ENCODE results near the gene IL1RAPL1.

IL1RAPL1 gene

GRCh38 chrX:29530501-29530900, 943.3 kb downstream of the IL1RAPL1 start:
- Histone ChIP-seq H3K9me3 (replicated peaks in 1 of 2; ENCODE audit: control insufficient read depth in 2 of 2, insufficient read depth in 1 of 2, low read depth in 1 of 2, low read length in 2 of 2) (no peaks in the 10 kb centered on the region), H2BK120ac (ENCODE audit: low read depth, low read length) (no peak overlapping the region), H2BK5ac (ENCODE audit: low read length) (no peak overlapping the region), H3K79me1 (ENCODE audit: low read depth, low read length) (no peaks in the 10 kb centered on the region), H3K4me1 (ENCODE audit: control insufficient read depth in 2 of 2, insufficient read depth in 1 of 2, low read depth in 1 of 2, low read length in 2 of 2) (no peaks in the 10 kb centered on the region), H3K9ac (ENCODE audit: low read depth, low read length, poor library complexity) (no peak overlapping the region), H3K18ac (ENCODE audit: low read length) (no peak overlapping the region), H3K23ac (ENCODE audit: low read depth, low read length, poor library complexity) (no peak overlapping the region), H3K4me2 (ENCODE audit: insufficient read depth, low read length, poor library complexity, severe bottlenecking) (no peak overlapping the region), H2AK5ac (ENCODE audit: low read depth, low read length) (no peak overlapping the region), H3K4ac (ENCODE audit: low read length) (no peak overlapping the region), H2BK12ac (ENCODE audit: low read length) (no peak overlapping the region), H4K8ac (ENCODE audit: low read depth, low read length) (no peak overlapping the region), H3K14ac (ENCODE audit: low read length) (no peak overlapping the region), H2BK15ac (ENCODE audit: low read length) (no peak overlapping the region), H2AFZ (ENCODE audit: low read length) (no peak overlapping the region), H3K27me3 (ENCODE audit: control insufficient read depth in 3 of 3, insufficient read depth in 3 of 3, low read depth in 1 of 3, low read length in 3 of 3) (no peaks in the 10 kb centered on the region), H3K4me3 (ENCODE audit: low read length in 2 of 2) (no peak overlapping the region), H4K91ac (ENCODE audit: low read depth, low read length, poor library complexity) (no peak overlapping the region), H3K27ac (replicated peaks; ENCODE audit: low read length) (no peak overlapping the region), H3K36me3 (replicated peaks in 1 of 2; ENCODE audit: control insufficient read depth in 2 of 2, insufficient read depth in 2 of 2, low read length in 2 of 2) (no peaks in the 10 kb centered on the region)
- WGBS, 2 donors (ENCODE audit: extremely low coverage in 2 of 2, insufficient read length in 2 of 2, insufficient replicate concordance in 1 of 2): no CpG with 5 or more reads among the region's 2 CpGs
- no peak for DNase-seq (ENCODE audit: low spot score)

GRCh38 chrX:29531336-29531735, 944.1 kb downstream of the IL1RAPL1 start:
- no peaks in the 10 kb centered on the region for H3K4me1 ChIP-seq (ENCODE audit: control insufficient read depth in 2 of 2, insufficient read depth in 1 of 2, low read depth in 1 of 2, low read length in 2 of 2)
- H3K4ac ChIP-seq (ENCODE audit: low read length): no peak overlapping the region
- no peak overlapping the region for H3K14ac ChIP-seq (ENCODE audit: low read length)
- H2BK5ac ChIP-seq (ENCODE audit: low read length): no peak overlapping the region
- H3K36me3 ChIP-seq (replicated peaks in 1 of 2; ENCODE audit: control insufficient read depth in 2 of 2, insufficient read depth in 2 of 2, low read length in 2 of 2): no peaks in the 10 kb centered on the region
- H3K27ac ChIP-seq (replicated peaks; ENCODE audit: low read length): no peak overlapping the region
- no peak overlapping the region for H2BK15ac ChIP-seq (ENCODE audit: low read length)
- no peak overlapping the region for H4K91ac ChIP-seq (ENCODE audit: low read depth, low read length, poor library complexity)
- DNase-seq (ENCODE audit: low spot score): no peak
- H3K4me3 ChIP-seq (ENCODE audit: low read length in 2 of 2): no peak overlapping the region
- no peak overlapping the region for H2BK12ac ChIP-seq (ENCODE audit: low read length)
- WGBS, 2 donors (ENCODE audit: extremely low coverage in 2 of 2, insufficient read length in 2 of 2, insufficient replicate concordance in 1 of 2): no CpG with 5 or more reads among the region's 4 CpGs
- no peak overlapping the region for H3K9ac ChIP-seq (ENCODE audit: low read depth, low read length, poor library complexity)
- no peak overlapping the region for H3K4me2 ChIP-seq (ENCODE audit: insufficient read depth, low read length, poor library complexity, severe bottlenecking)
- H3K18ac ChIP-seq (ENCODE audit: low read length): no peak overlapping the region
- no peaks in the 10 kb centered on the region for H3K27me3 ChIP-seq (ENCODE audit: control insufficient read depth in 3 of 3, insufficient read depth in 3 of 3, low read depth in 1 of 3, low read length in 3 of 3)
- no peak overlapping the region for H4K8ac ChIP-seq (ENCODE audit: low read depth, low read length)
- no peaks in the 10 kb centered on the region for H3K79me1 ChIP-seq (ENCODE audit: low read depth, low read length)
- H2AK5ac ChIP-seq (ENCODE audit: low read depth, low read length): no peak overlapping the region
- no peak overlapping the region for H2AFZ ChIP-seq (ENCODE audit: low read length)
- H2BK120ac ChIP-seq (ENCODE audit: low read depth, low read length): no peak overlapping the region
- no peaks in the 10 kb centered on the region for H3K9me3 ChIP-seq (replicated peaks in 1 of 2; ENCODE audit: control insufficient read depth in 2 of 2, insufficient read depth in 1 of 2, low read depth in 1 of 2, low read length in 2 of 2)
- H3K23ac ChIP-seq (ENCODE audit: low read depth, low read length, poor library complexity): no peak overlapping the region

GRCh38 chrX:29535212-29536162, 948.2 kb downstream of the IL1RAPL1 start:
- Histone ChIP-seq H3K36me3 (replicated peaks in 1 of 2; ENCODE audit: control insufficient read depth in 2 of 2, insufficient read depth in 2 of 2, low read length in 2 of 2) (no peaks in the 10 kb centered on the region), H4K91ac (ENCODE audit: low read depth, low read length, poor library complexity) (no peak overlapping the region), H3K27ac (replicated peaks; ENCODE audit: low read length) (no peak overlapping the region), H2BK12ac (ENCODE audit: low read length) (no peak overlapping the region), H3K4me2 (ENCODE audit: insufficient read depth, low read length, poor library complexity, severe bottlenecking) (no peak overlapping the region), H2AK5ac (ENCODE audit: low read depth, low read length) (no peak overlapping the region), H3K27me3 (ENCODE audit: control insufficient read depth in 3 of 3, insufficient read depth in 3 of 3, low read depth in 1 of 3, low read length in 3 of 3) (no peaks in the 10 kb centered on the region), H3K4me1 (ENCODE audit: control insufficient read depth in 2 of 2, insufficient read depth in 1 of 2, low read depth in 1 of 2, low read length in 2 of 2) (no peaks in the 10 kb centered on the region), H3K4me3 (ENCODE audit: low read length in 2 of 2) (no peak overlapping the region), H2BK5ac (ENCODE audit: low read length) (no peak overlapping the region), H4K8ac (ENCODE audit: low read depth, low read length) (no peak overlapping the region), H2BK120ac (ENCODE audit: low read depth, low read length) (no peak overlapping the region), H3K4ac (ENCODE audit: low read length) (no peak overlapping the region), H2BK15ac (ENCODE audit: low read length) (no peak overlapping the region), H3K18ac (ENCODE audit: low read length) (no peak overlapping the region), H3K9me3 (replicated peaks in 1 of 2; ENCODE audit: control insufficient read depth in 2 of 2, insufficient read depth in 1 of 2, low read depth in 1 of 2, low read length in 2 of 2) (no peaks in the 10 kb centered on the region), H3K14ac (ENCODE audit: low read length) (no peak overlapping the region), H3K9ac (ENCODE audit: low read depth, low read length, poor library complexity) (no peak overlapping the region), H3K79me1 (ENCODE audit: low read depth, low read length) (no peaks in the 10 kb centered on the region), H2AFZ (ENCODE audit: low read length) (no peak overlapping the region), H3K23ac (ENCODE audit: low read depth, low read length, poor library complexity) (no peak overlapping the region)
- WGBS, 2 donors (ENCODE audit: extremely low coverage in 2 of 2, insufficient read length in 2 of 2, insufficient replicate concordance in 1 of 2): no CpG with 5 or more reads among the region's 1 CpG
- DNase-seq (ENCODE audit: low spot score): no peak

- no peaks in the 10 kb centered on the region for H3K4me1 ChIP-seq (ENCODE audit: control insufficient read depth in 2 of 2, insufficient read depth in 1 of 2, low read depth in 1 of 2, low read length in 2 of 2)
- H2BK12ac ChIP-seq (ENCODE audit: low read length): no peak overlapping the region
- no peak overlapping the region for H2BK5ac ChIP-seq (ENCODE audit: low read length)
- no peaks in the 10 kb centered on the region for H3K79me1 ChIP-seq (ENCODE audit: low read depth, low read length)
- H4K8ac ChIP-seq (ENCODE audit: low read depth, low read length): no peak overlapping the region
- no peak overlapping the region for H2AFZ ChIP-seq (ENCODE audit: low read length)
- no peak overlapping the region for H2BK120ac ChIP-seq (ENCODE audit: low read depth, low read length)
- H3K9ac ChIP-seq (ENCODE audit: low read depth, low read length, poor library complexity): no peak overlapping the region
- no CpG with 5 or more reads among the region's 3 CpGs for WGBS, 2 donors (ENCODE audit: extremely low coverage in 2 of 2, insufficient read length in 2 of 2, insufficient replicate concordance in 1 of 2)
- no peak overlapping the region for H2BK15ac ChIP-seq (ENCODE audit: low read length)
- H4K91ac ChIP-seq (ENCODE audit: low read depth, low read length, poor library complexity): no peak overlapping the region
- H3K23ac ChIP-seq (ENCODE audit: low read depth, low read length, poor library complexity): no peak overlapping the region
- H3K4me3 ChIP-seq (ENCODE audit: low read length in 2 of 2): no peak overlapping the region
- H3K36me3 ChIP-seq (replicated peaks in 1 of 2; ENCODE audit: control insufficient read depth in 2 of 2, insufficient read depth in 2 of 2, low read length in 2 of 2): no peaks in the 10 kb centered on the region
- no peak overlapping the region for H3K27ac ChIP-seq (replicated peaks; ENCODE audit: low read length)
- no peak overlapping the region for H3K18ac ChIP-seq (ENCODE audit: low read length)
- no peak overlapping the region for H3K14ac ChIP-seq (ENCODE audit: low read length)
- H3K4me2 ChIP-seq (ENCODE audit: insufficient read depth, low read length, poor library complexity, severe bottlenecking): no peak overlapping the region
- H2AK5ac ChIP-seq (ENCODE audit: low read depth, low read length): no peak overlapping the region
- H3K27me3 ChIP-seq (ENCODE audit: control insufficient read depth in 3 of 3, insufficient read depth in 3 of 3, low read depth in 1 of 3, low read length in 3 of 3): no peaks in the 10 kb centered on the region
- no peak overlapping the region for H3K4ac ChIP-seq (ENCODE audit: low read length)
- H3K9me3 ChIP-seq (replicated peaks in 1 of 2; ENCODE audit: control insufficient read depth in 2 of 2, insufficient read depth in 1 of 2, low read depth in 1 of 2, low read length in 2 of 2): no peaks in the 10 kb centered on the region
- DNase-seq (ENCODE audit: low spot score): no peak
These were observed 953.8 kb downstream of the IL1RAPL1 start for GRCh38 chrX:29541038-29541437.

Data from neuronal stem cell (in vitro differentiated cells).